HepG2 (cell line): ENCODE results near the gene UNC13D. TPM values are rescaled to one million over a fixed set of nuclear protein-coding genes. Genes with fewer than 3 reads are reported as not detected.

ENCODE experiments used
- CBX5 ChIP-seq: sonication (generic); formaldehyde crosslinking; IDR thresholded peaks from 2 replicates; pipeline ENCODE4 v1.4.0; 2020; ENCODE audit warnings: missing genetic modification reagents, borderline replicate concordance
- HDAC6 ChIP-seq: fragments of 200-600 bp; sonication (generic); IDR thresholded peaks from 2 replicates; pipeline ENCODE4 v1.7.0; 2017; ENCODE audit warnings: mild to moderate bottlenecking, antibody characterized with exemption, low read length, low read depth
- KDM5A ChIP-seq: fragments of 200-600 bp; sonication (generic); IDR thresholded peaks from 2 replicates; pipeline ENCODE4 v1.7.0; 2018; ENCODE audit warnings: antibody characterized with exemption, mild to moderate bottlenecking, low read length, borderline replicate concordance
- REPIN1 ChIP-seq: sonication (generic); formaldehyde crosslinking; IDR thresholded peaks from 2 replicates; pipeline ENCODE4 v1.8.0; 2022; ENCODE audit warnings: missing genetic modification reagents, low read depth, mild to moderate bottlenecking, borderline replicate concordance
- SP140L ChIP-seq: sonication (generic); formaldehyde crosslinking; IDR thresholded peaks from 2 replicates; pipeline ENCODE4 v1.4.0; 2020; ENCODE audit warnings: missing genetic modification reagents, borderline replicate concordance
- ZNF17 ChIP-seq: sonication (generic); formaldehyde crosslinking; IDR thresholded peaks from 2 replicates; pipeline ENCODE4 v1.5.0; 2020; ENCODE audit warnings: mild to moderate bottlenecking, missing genetic modification reagents
- polyA plus RNA-seq, 8 experiments: library from polyadenylated mRNA; depleted of rRNA in 3 of 8; stranded (reverse) in 7 of 8; unstranded in 1 of 8; fragments of >200 nt; fragmentation: Illumina TruSeq in 4 of 8; extraction: Trizol in 4 of 8; gene quantifications; 2 replicates each; pipeline versions ENCODE4 v1.2.1 to v1.2.3, GENCODE V29; 2011 to 2016; ENCODE audit warnings: low read depth in 4 of 8, missing spikeins in 1 of 8, mixed read lengths in 1 of 8; ENCODE audit not compliant: insufficient read depth in 1 of 8
- total RNA-seq, 5 experiments: library from RNA; depleted of rRNA; stranded (reverse); fragments of >200 nt; fragmentation: Illumina TruSeq; extraction: Trizol; gene quantifications; 2 replicates each; pipeline ENCODE4 v1.2.3, GENCODE V29; 2016; ENCODE audit warnings: low read depth in 1 of 5
- TF ChIP-seq, protein P1 (sequence below): sonication (generic); formaldehyde crosslinking; IDR thresholded peaks from 2 replicates; pipeline ENCODE4 v1.4.0; 2020; ENCODE audit warnings: mild to moderate bottlenecking, low read depth, missing genetic modification reagents
- TF ChIP-seq, protein P2 (sequence below): sonication (generic); formaldehyde crosslinking; IDR thresholded peaks from 2 replicates; pipeline ENCODE4 v1.8.0; 2022; ENCODE audit warnings: mild to moderate bottlenecking, missing genetic modification reagents, moderate library complexity
- TF ChIP-seq, protein P3 (sequence below): sonication (generic); formaldehyde crosslinking; IDR thresholded peaks from 2 replicates; pipeline ENCODE4 v1.9.0; 2021; ENCODE audit warnings: missing genetic modification reagents, borderline replicate concordance
- TF ChIP-seq, protein P4 (sequence below): sonication (generic); formaldehyde crosslinking; IDR thresholded peaks from 2 replicates; pipeline ENCODE4 v1.4.0; 2020; ENCODE audit warnings: missing genetic modification reagents
- TF ChIP-seq, protein P5 (sequence below): sonication (generic); formaldehyde crosslinking; IDR thresholded peaks from 2 replicates; pipeline ENCODE4 v1.5.1; 2020; ENCODE audit warnings: mild to moderate bottlenecking, moderate library complexity, missing genetic modification reagents
- TF ChIP-seq, protein P6 (sequence below): sonication (generic); formaldehyde crosslinking; conservative IDR thresholded peaks from 2 replicates; pipeline ENCODE4 v1.4.0; 2020; ENCODE audit warnings: mild to moderate bottlenecking, missing genetic modification reagents, moderate library complexity
- TF ChIP-seq, protein P7 (sequence below): sonication (generic); formaldehyde crosslinking; IDR thresholded peaks from 2 replicates; pipeline ENCODE4 v1.8.1; 2023; ENCODE audit warnings: mild to moderate bottlenecking, missing genetic modification reagents

Gene UNC13D
- total and polyA plus RNA-seq, 2 of the 13 experiments (the other 11 are each of a cell fraction or from before 2014, with no cell fraction given): 29.7 to 42.7 TPM

DNA sequence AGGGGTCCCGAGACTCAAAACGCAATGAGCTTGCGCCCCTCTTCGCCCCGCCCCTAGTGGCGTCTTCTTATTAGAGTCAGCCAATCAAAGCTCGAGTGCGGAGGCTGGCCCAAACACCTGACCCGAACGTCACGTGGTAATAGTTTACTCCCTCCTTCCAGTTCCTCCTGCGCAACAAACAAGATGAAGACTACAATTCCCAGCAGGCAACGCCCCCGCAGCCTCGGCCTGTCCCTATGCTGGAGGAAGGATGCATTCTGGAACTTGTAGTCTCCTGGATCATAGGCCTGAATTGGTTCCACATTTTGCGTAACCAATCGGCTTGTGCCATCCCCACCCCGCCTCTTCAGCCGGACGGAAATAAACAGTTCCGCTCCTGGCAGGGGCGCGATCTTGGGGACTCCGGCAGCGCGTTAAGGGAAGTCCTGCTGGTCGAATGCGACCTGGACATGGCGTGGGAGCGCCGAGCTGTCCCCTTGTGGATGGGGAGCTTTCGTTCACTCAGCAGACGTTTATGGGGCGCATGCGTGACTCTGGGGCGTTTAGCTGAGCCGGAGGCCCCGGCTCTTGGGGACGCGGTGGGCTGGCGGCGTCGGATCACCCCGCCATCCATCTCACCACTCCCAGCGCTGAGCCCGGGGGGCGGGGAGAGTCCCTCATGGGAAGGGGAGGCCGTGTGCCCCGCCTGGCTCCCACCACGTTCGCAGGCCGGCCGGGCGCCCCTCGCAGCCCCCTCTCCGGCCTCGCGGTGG, 11.3 kb upstream of the UNC13D start, which contains the start of gene WBP2 (continued):
- TF ChIP-seq SP140L (CRISPR knock-in tag): 0 out of 2 replicates have a peak, but pooled peaks have one; percentile 32
- peak; percentile 93 for TF ChIP-seq KDM5A
- peak; percentile 90 for TF ChIP-seq REPIN1
- TF ChIP-seq, protein P1, sequence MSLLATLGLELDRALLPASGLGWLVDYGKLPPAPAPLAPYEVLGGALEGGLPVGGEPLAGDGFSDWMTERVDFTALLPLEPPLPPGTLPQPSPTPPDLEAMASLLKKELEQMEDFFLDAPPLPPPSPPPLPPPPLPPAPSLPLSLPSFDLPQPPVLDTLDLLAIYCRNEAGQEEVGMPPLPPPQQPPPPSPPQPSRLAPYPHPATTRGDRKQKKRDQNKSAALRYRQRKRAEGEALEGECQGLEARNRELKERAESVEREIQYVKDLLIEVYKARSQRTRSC (CRISPR knock-in tag): 0 out of 2 replicates have a peak, but pooled peaks have one; percentile 70
- TF ChIP-seq, protein P2, sequence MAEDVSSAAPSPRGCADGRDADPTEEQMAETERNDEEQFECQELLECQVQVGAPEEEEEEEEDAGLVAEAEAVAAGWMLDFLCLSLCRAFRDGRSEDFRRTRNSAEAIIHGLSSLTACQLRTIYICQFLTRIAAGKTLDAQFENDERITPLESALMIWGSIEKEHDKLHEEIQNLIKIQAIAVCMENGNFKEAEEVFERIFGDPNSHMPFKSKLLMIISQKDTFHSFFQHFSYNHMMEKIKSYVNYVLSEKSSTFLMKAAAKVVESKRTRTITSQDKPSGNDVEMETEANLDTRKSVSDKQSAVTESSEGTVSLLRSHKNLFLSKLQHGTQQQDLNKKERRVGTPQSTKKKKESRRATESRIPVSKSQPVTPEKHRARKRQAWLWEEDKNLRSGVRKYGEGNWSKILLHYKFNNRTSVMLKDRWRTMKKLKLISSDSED (CRISPR knock-in tag): 0 out of 2 replicates have a peak, but pooled peaks have one; percentile 68
- TF ChIP-seq, protein P3, sequence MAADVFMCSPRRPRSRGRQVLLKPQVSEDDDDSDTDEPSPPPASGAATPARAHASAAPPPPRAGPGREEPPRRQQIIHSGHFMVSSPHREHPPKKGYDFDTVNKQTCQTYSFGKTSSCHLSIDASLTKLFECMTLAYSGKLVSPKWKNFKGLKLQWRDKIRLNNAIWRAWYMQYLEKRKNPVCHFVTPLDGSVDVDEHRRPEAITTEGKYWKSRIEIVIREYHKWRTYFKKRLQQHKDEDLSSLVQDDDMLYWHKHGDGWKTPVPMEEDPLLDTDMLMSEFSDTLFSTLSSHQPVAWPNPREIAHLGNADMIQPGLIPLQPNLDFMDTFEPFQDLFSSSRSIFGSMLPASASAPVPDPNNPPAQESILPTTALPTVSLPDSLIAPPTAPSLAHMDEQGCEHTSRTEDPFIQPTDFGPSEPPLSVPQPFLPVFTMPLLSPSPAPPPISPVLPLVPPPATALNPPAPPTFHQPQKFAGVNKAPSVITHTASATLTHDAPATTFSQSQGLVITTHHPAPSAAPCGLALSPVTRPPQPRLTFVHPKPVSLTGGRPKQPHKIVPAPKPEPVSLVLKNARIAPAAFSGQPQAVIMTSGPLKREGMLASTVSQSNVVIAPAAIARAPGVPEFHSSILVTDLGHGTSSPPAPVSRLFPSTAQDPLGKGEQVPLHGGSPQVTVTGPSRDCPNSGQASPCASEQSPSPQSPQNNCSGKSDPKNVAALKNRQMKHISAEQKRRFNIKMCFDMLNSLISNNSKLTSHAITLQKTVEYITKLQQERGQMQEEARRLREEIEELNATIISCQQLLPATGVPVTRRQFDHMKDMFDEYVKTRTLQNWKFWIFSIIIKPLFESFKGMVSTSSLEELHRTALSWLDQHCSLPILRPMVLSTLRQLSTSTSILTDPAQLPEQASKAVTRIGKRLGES (CRISPR knock-in tag): no peak
- TF ChIP-seq HDAC6: no peak
- TF ChIP-seq, protein P4, sequence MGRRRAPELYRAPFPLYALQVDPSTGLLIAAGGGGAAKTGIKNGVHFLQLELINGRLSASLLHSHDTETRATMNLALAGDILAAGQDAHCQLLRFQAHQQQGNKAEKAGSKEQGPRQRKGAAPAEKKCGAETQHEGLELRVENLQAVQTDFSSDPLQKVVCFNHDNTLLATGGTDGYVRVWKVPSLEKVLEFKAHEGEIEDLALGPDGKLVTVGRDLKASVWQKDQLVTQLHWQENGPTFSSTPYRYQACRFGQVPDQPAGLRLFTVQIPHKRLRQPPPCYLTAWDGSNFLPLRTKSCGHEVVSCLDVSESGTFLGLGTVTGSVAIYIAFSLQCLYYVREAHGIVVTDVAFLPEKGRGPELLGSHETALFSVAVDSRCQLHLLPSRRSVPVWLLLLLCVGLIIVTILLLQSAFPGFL (CRISPR knock-in tag): no peak
- TF ChIP-seq ZNF17: no peak; the same call in 1 of the 2 replicates
- TF ChIP-seq, protein P5, sequence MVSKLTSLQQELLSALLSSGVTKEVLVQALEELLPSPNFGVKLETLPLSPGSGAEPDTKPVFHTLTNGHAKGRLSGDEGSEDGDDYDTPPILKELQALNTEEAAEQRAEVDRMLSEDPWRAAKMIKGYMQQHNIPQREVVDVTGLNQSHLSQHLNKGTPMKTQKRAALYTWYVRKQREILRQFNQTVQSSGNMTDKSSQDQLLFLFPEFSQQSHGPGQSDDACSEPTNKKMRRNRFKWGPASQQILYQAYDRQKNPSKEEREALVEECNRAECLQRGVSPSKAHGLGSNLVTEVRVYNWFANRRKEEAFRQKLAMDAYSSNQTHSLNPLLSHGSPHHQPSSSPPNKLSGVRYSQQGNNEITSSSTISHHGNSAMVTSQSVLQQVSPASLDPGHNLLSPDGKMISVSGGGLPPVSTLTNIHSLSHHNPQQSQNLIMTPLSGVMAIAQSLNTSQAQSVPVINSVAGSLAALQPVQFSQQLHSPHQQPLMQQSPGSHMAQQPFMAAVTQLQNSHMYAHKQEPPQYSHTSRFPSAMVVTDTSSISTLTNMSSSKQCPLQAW (CRISPR knock-in tag): peak; percentile 99
- TF ChIP-seq CBX5 (CRISPR knock-in tag): peak; percentile 75; the same call in 1 of the 2 replicates
- TF ChIP-seq, protein P6, sequence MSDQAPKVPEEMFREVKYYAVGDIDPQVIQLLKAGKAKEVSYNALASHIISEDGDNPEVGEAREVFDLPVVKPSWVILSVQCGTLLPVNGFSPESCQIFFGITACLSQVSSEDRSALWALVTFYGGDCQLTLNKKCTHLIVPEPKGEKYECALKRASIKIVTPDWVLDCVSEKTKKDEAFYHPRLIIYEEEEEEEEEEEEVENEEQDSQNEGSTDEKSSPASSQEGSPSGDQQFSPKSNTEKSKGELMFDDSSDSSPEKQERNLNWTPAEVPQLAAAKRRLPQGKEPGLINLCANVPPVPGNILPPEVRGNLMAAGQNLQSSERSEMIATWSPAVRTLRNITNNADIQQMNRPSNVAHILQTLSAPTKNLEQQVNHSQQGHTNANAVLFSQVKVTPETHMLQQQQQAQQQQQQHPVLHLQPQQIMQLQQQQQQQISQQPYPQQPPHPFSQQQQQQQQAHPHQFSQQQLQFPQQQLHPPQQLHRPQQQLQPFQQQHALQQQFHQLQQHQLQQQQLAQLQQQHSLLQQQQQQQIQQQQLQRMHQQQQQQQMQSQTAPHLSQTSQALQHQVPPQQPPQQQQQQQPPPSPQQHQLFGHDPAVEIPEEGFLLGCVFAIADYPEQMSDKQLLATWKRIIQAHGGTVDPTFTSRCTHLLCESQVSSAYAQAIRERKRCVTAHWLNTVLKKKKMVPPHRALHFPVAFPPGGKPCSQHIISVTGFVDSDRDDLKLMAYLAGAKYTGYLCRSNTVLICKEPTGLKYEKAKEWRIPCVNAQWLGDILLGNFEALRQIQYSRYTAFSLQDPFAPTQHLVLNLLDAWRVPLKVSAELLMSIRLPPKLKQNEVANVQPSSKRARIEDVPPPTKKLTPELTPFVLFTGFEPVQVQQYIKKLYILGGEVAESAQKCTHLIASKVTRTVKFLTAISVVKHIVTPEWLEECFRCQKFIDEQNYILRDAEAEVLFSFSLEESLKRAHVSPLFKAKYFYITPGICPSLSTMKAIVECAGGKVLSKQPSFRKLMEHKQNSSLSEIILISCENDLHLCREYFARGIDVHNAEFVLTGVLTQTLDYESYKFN (CRISPR knock-in tag): peak; percentile 83
- TF ChIP-seq, protein P7, sequence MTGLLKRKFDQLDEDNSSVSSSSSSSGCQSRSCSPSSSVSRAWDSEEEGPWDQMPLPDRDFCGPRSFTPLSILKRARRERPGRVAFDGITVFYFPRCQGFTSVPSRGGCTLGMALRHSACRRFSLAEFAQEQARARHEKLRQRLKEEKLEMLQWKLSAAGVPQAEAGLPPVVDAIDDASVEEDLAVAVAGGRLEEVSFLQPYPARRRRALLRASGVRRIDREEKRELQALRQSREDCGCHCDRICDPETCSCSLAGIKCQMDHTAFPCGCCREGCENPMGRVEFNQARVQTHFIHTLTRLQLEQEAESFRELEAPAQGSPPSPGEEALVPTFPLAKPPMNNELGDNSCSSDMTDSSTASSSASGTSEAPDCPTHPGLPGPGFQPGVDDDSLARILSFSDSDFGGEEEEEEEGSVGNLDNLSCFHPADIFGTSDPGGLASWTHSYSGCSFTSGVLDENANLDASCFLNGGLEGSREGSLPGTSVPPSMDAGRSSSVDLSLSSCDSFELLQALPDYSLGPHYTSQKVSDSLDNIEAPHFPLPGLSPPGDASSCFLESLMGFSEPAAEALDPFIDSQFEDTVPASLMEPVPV: peak; percentile 97
